H1 (cell line): Measurements from ENCODE around the gene UBXN11. TPM values are rescaled to one million over a fixed set of nuclear protein-coding genes. Genes with fewer than 3 reads are reported as not detected.
A peak's percentile ranks its signal among the peaks of the same experiment; 100 is the strongest.

Experiments
- CTCF ChIA-PET: fragments of 300-600 bp; sonication (Branson Sonifier 250); formaldehyde crosslinking; loops from one replicate; lab custom pipeline; 2021; ENCODE audit not compliant: partially characterized antibody; lab: Charles Lee
- POLR2A ChIA-PET: fragments of 300-600 bp; sonication (Branson Sonifier 250); formaldehyde crosslinking; loops from one replicate; lab custom pipeline; 2021; ENCODE audit warnings: inconsistent platforms; ENCODE audit not compliant: partially characterized antibody; lab: Charles Lee
- DNase-seq, 2 experiments: peaks; one replicate each; pipeline versions ENCODE4 v3.0.0 to v3.0.0-alpha.2; 2010 to 2022; ENCODE audit warnings: low spot score in 2 of 2, low read depth in 1 of 2, mixed read lengths in 1 of 2
- FAIRE-seq: peaks from 2 replicates; lab custom pipeline; 2011; peaks lifted over from hg19 to GRCh38; lab: Jason Lieb, UNC
- H2AFZ ChIP-seq: 2 replicates; pipeline ENCODE4 v1.8.1; 2012; ENCODE audit warnings: low read length, inconsistent platforms
- H2AK5ac ChIP-seq: 2 replicates; pipeline ENCODE4 v1.6.1; 2013; ENCODE audit warnings: low read depth, low read length
- H2BK120ac ChIP-seq: replicated peaks from 2 replicates; pipeline ENCODE3; 2013; ENCODE audit warnings: low read depth, low read length, inconsistent platforms
- H2BK12ac ChIP-seq: 2 replicates; pipeline ENCODE4 v1.6.1; 2013; ENCODE audit warnings: low read depth, low read length
- H2BK15ac ChIP-seq: 2 replicates; pipeline ENCODE4 v1.6.1; 2013; ENCODE audit warnings: low read length
- H2BK20ac ChIP-seq: 2 replicates; pipeline ENCODE4 v1.6.1; 2013; ENCODE audit warnings: low read length
- H2BK5ac ChIP-seq: 2 replicates; pipeline ENCODE4 v1.6.1; 2013; ENCODE audit warnings: low read depth, low read length
- H3K14ac ChIP-seq: 2 replicates; pipeline ENCODE4 v1.6.1; 2013; ENCODE audit warnings: inconsistent platforms; ENCODE audit not compliant: insufficient read length
- H3K18ac ChIP-seq: 2 replicates; pipeline ENCODE4 v1.6.1; 2013; ENCODE audit warnings: low read length; ENCODE audit errors: extremely low read depth
- H3K23ac ChIP-seq: 2 replicates; pipeline ENCODE4 v1.6.1; 2013; ENCODE audit warnings: inconsistent platforms; ENCODE audit not compliant: insufficient read length
- H3K23me2 ChIP-seq: 2 replicates; pipeline ENCODE4 v1.6.1; 2013; ENCODE audit warnings: low read depth, low read length
- H3K27ac ChIP-seq: 2 replicates; pipeline ENCODE4 v1.6.1; 2011; ENCODE audit warnings: low read depth, low read length, inconsistent platforms
- H3K27me3 ChIP-seq, 4 experiments: replicated peaks in 1 of 4; 1 replicate in 1 of 4; 2 replicates in 3 of 4; pipeline versions ENCODE4 v1.6.1 to v1.8.1; 2011 to 2013; ENCODE audit warnings: low read length in 3 of 4, mild to moderate bottlenecking in 3 of 4, inconsistent platforms in 2 of 4, mixed read lengths in 2 of 4, moderate library complexity in 1 of 4; ENCODE audit not compliant: control insufficient read depth in 3 of 4, insufficient read depth in 3 of 4; ENCODE audit errors: extremely low read depth in 1 of 4
- H3K36me3 ChIP-seq, 4 experiments: 2 replicates each; pipeline versions ENCODE4 v1.6.1 to v1.8.1; 2011 to 2013; ENCODE audit warnings: mild to moderate bottlenecking in 4 of 4, low read length in 3 of 4, moderate library complexity in 2 of 4, control low read depth in 1 of 4, inconsistent platforms in 1 of 4; ENCODE audit not compliant: insufficient read depth in 4 of 4, control insufficient read depth in 2 of 4
- H3K4ac ChIP-seq: replicated peaks from 2 replicates; pipeline ENCODE3; 2013; ENCODE audit warnings: low read length, low read depth, mixed read lengths, inconsistent platforms; ENCODE audit not compliant: insufficient read length
- H3K4me1 ChIP-seq, 4 experiments: replicated peaks in 1 of 4; 1 replicate in 1 of 4; 2 replicates in 3 of 4; pipeline versions ENCODE4 v1.6.1 to v1.8.1; 2011 to 2013; ENCODE audit warnings: low read length in 3 of 4, inconsistent platforms in 2 of 4, mixed read lengths in 1 of 4; ENCODE audit not compliant: insufficient read depth in 4 of 4, control insufficient read depth in 3 of 4
- H3K4me2 ChIP-seq, 2 experiments: 2 replicates each; pipeline versions ENCODE4 v1.6.1 to v1.8.1; 2011 to 2013; ENCODE audit warnings: low read depth in 2 of 2, low read length in 2 of 2, control low read depth in 1 of 2, inconsistent platforms in 1 of 2, mild to moderate bottlenecking in 1 of 2; ENCODE audit not compliant: insufficient read depth in 1 of 2
- H3K4me3 ChIP-seq, 4 experiments: fragments of 200-600, 300-600 bp in 1 of 4; sonication (generic), shearing (Covaris generic), sonication (Bioruptor Twin) in 1 of 4; 2 replicates each; pipeline versions ENCODE4 v1.5.1 to v1.8.1; 2011 to 2016; ENCODE audit warnings: low read length in 4 of 4, low read depth in 3 of 4, control low read depth in 2 of 4, inconsistent platforms in 2 of 4, mild to moderate bottlenecking in 2 of 4, mixed read lengths in 1 of 4, moderate library complexity in 1 of 4; ENCODE audit not compliant: insufficient read depth in 2 of 4; ENCODE audit errors: extremely low read depth in 1 of 4
- H3K56ac ChIP-seq: replicated peaks from 2 replicates; pipeline ENCODE3; 2013; ENCODE audit warnings: low read depth, mild to moderate bottlenecking, mixed read lengths, low read length, inconsistent platforms; ENCODE audit not compliant: insufficient read length
- H3K79me1 ChIP-seq: 2 replicates; pipeline ENCODE4 v1.6.1; 2013; ENCODE audit warnings: low read depth, low read length, control low read depth
- H3K79me2 ChIP-seq, 2 experiments: 2 replicates each; pipeline versions ENCODE4 v1.6.1 to v1.8.1; 2012 to 2013; ENCODE audit warnings: low read length in 2 of 2, mild to moderate bottlenecking in 2 of 2, inconsistent platforms in 1 of 2; ENCODE audit not compliant: insufficient read depth in 2 of 2, control insufficient read depth in 1 of 2
- H3K9ac ChIP-seq, 4 experiments: replicated peaks in 1 of 4; 1 replicate in 1 of 4; 2 replicates in 3 of 4; pipeline versions ENCODE4 v1.6.1 to v1.8.1; 2011 to 2013; ENCODE audit warnings: low read depth in 3 of 4, low read length in 3 of 4, control low read depth in 2 of 4, mild to moderate bottlenecking in 2 of 4, moderate library complexity in 2 of 4, inconsistent platforms in 1 of 4; ENCODE audit errors: extremely low read depth in 1 of 4
- H3K9me3 ChIP-seq, 2 experiments: 2 replicates each; pipeline versions ENCODE4 v1.6.1 to v1.8.1; 2012 to 2013; ENCODE audit warnings: mild to moderate bottlenecking in 2 of 2, moderate library complexity in 2 of 2, control low read depth in 1 of 2, inconsistent platforms in 1 of 2, low read depth in 1 of 2, low read length in 1 of 2, mixed read lengths in 1 of 2; ENCODE audit not compliant: insufficient read depth in 2 of 2
- H4K20me1 ChIP-seq, 2 experiments: replicated peaks in 1 of 2; 2 replicates each; pipeline versions ENCODE3 to v1.8.1; 2011 to 2013; ENCODE audit warnings: inconsistent platforms in 2 of 2, low read length in 2 of 2, mild to moderate bottlenecking in 1 of 2; ENCODE audit not compliant: insufficient read depth in 2 of 2, control insufficient read depth in 1 of 2
- H4K5ac ChIP-seq: 2 replicates; pipeline ENCODE4 v1.6.1; 2013; ENCODE audit warnings: low read length, low read depth, mixed read lengths, inconsistent platforms; ENCODE audit not compliant: insufficient read length
- H4K8ac ChIP-seq: 2 replicates; pipeline ENCODE4 v1.8.0; 2013; ENCODE audit warnings: mild to moderate bottlenecking, moderate library complexity, low read length, inconsistent platforms; ENCODE audit not compliant: insufficient read depth; ENCODE audit errors: extremely low read depth
- H4K91ac ChIP-seq: replicated peaks from 2 replicates; pipeline ENCODE3; 2013; ENCODE audit warnings: low read length, mixed read lengths, inconsistent platforms; ENCODE audit not compliant: insufficient read length
- BRCA1 ChIP-seq: IDR thresholded peaks from 2 replicates; pipeline ENCODE4 v1.6.1; 2012; ENCODE audit warnings: low read depth, low read length, improper control_type of control experiment
- CHD1 ChIP-seq: IDR thresholded peaks from 2 replicates; pipeline ENCODE4 v1.6.1; 2012; ENCODE audit warnings: low read depth, low read length, improper control_type of control experiment
- EP300 ChIP-seq, 2 experiments: IDR thresholded peaks; 1 replicate in 1 of 2; 2 replicates in 1 of 2; pipeline ENCODE4 v1.6.1; 2011 to 2012; ENCODE audit warnings: low read depth in 2 of 2, low read length in 2 of 2, mild to moderate bottlenecking in 2 of 2, borderline replicate concordance in 1 of 2, inconsistent platforms in 1 of 2, moderate library complexity in 1 of 2
- HDAC6 ChIP-seq: IDR thresholded peaks from one replicate; pipeline ENCODE4 v1.7.1; 2012; ENCODE audit warnings: low read depth, mild to moderate bottlenecking, inconsistent platforms, low read length, moderate library complexity
- RNF2 ChIP-seq: fragments of 200-900, 300-1000 bp; sonication (generic); IDR thresholded peaks from 2 replicates; pipeline ENCODE4 v1.7.1; 2016; ENCODE audit warnings: borderline replicate concordance, low read depth, mild to moderate bottlenecking, antibody characterized with exemption, low read length; ENCODE audit not compliant: poor library complexity, severe bottlenecking; ENCODE audit errors: missing control alignments
- SIRT6 ChIP-seq: IDR thresholded peaks from one replicate; pipeline ENCODE4 v1.7.1; 2012; ENCODE audit warnings: low read length, inconsistent platforms
- YY1 ChIP-seq: IDR thresholded peaks from 2 replicates; pipeline ENCODE4 v1.6.1; 2011; ENCODE audit warnings: low read depth, mild to moderate bottlenecking, low read length
- WGBS, 2 experiments: shearing (Covaris generic) in 1 of 2; methylation state at CpG; one replicate each; pipeline versions ENCODE4 v1.1.6 to v1.1.7; 2013 to 2015; ENCODE audit warnings: low lambda C conversion rate in 2 of 2, mixed read lengths in 2 of 2, inconsistent platforms in 1 of 2, low coverage in 1 of 2, missing lambda C conversion rate in 1 of 2; ENCODE audit not compliant: insufficient replicate concordance in 2 of 2, insufficient coverage in 1 of 2, insufficient read length in 1 of 2; ENCODE audit errors: extremely low coverage in 1 of 2, missing lambda C conversion rate in 1 of 2; 5-methylcytosine and 5-hydroxymethylcytosine counted together
- polyA plus RNA-seq, 7 experiments: library from polyadenylated mRNA; depleted of rRNA in 3 of 7; stranded (reverse) in 5 of 7; unstranded in 2 of 7; fragments of >200 nt in 5 of 7; fragments of 200-250 nt in 2 of 7; gene quantifications; 1 replicate in 5 of 7; 2 replicates in 1 of 7; 4 replicates in 1 of 7; pipeline versions ENCODE4 v1.2.1 to v1.2.3, GENCODE V29; 2011 to 2013; ENCODE audit warnings: missing spikeins in 2 of 7, mixed read lengths in 2 of 7
- total RNA-seq: library from RNA; stranded (reverse); fragmentation: NEBNext Ultra II Directional; extraction: Animal tissue kit (Norgen Biotek cat#: 25700); gene quantifications from 2 replicates; pipeline ENCODE4 v1.2.1, GENCODE V29; 2021
- TF ChIP-seq, protein P1 (sequence below), 3 experiments: IDR thresholded peaks; 1 replicate in 2 of 3; 2 replicates in 1 of 3; pipeline versions ENCODE4 v1.5.1 to v1.6.1; 2011; ENCODE audit warnings: low read length in 3 of 3, mild to moderate bottlenecking in 3 of 3, inconsistent platforms in 2 of 3, low read depth in 1 of 3, moderate library complexity in 1 of 3; ENCODE audit not compliant: insufficient read depth in 1 of 3; ENCODE audit errors: control extremely low read depth in 1 of 3
- TF ChIP-seq, protein P2 (sequence below): IDR thresholded peaks from 2 replicates; pipeline ENCODE4 v1.6.1; 2012; ENCODE audit warnings: inconsistent platforms

The UBXN11 gene
- total and polyA plus RNA-seq, 2 of the 8 experiments (the other 6 are each of a cell fraction or from before 2014, with no cell fraction given) = 6.3 to 10.4 TPM

DNA sequence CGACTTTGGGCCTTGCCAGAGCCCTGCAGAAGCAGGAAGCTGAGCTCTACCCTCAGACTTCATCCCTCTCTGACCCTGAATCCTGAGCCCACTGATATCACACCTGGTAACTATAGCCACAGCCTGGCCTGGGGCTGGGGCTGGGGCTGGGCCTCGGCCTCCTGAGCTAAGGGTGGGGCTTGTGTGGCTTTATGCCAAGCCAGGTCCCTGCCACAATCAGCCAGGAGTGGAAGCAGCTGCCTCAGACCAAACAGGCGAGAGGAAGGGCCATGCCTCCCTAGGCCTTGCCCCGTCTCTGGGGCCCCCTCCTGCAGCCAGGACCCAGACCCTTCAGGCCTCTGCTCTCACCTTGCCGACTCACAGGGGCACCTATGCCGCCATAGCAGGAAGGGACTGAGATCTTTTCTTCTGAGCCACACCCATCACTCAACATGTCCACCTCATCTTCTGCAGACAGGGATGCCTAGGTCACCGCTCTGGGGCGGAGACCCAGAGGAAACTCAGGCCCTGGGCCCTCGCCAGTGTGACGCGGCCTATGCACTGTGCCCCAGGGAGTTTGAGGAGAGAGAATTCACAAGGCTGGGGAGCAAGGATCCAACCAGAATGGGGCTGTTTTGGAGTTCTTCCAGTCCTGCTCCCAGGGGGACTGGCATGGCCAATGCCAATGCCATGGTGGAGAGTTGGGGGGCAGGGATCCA is 5.7 kb downstream of the UBXN11 start:
- WGBS, 2 experiments = 92% methylated on average over 11 of the region's 11 CpGs; no CpG with 5 or more reads in 1 of the 2 experiments
- no peak overlapping the region for H3K18ac ChIP-seq
- no peak for TF ChIP-seq YY1
- no peak for TF ChIP-seq SIRT6
- no peak for TF ChIP-seq EP300 (IDR thresholded peaks at IDR 0.05; ENCODE audit: borderline replicate concordance in 1 of 2, low read depth in 2 of 2, low read length in 2 of 2)
- no peak for TF ChIP-seq CHD1
- TF ChIP-seq HDAC6 = no peak
- TF ChIP-seq, protein P1, sequence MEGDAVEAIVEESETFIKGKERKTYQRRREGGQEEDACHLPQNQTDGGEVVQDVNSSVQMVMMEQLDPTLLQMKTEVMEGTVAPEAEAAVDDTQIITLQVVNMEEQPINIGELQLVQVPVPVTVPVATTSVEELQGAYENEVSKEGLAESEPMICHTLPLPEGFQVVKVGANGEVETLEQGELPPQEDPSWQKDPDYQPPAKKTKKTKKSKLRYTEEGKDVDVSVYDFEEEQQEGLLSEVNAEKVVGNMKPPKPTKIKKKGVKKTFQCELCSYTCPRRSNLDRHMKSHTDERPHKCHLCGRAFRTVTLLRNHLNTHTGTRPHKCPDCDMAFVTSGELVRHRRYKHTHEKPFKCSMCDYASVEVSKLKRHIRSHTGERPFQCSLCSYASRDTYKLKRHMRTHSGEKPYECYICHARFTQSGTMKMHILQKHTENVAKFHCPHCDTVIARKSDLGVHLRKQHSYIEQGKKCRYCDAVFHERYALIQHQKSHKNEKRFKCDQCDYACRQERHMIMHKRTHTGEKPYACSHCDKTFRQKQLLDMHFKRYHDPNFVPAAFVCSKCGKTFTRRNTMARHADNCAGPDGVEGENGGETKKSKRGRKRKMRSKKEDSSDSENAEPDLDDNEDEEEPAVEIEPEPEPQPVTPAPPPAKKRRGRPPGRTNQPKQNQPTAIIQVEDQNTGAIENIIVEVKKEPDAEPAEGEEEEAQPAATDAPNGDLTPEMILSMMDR (IDR thresholded peaks at IDR 0.05; ENCODE audit: control extremely low read depth in 1 of 3, insufficient read depth in 1 of 3, low read depth in 1 of 3, low read length in 3 of 3) = no peak
- TF ChIP-seq, protein P2, sequence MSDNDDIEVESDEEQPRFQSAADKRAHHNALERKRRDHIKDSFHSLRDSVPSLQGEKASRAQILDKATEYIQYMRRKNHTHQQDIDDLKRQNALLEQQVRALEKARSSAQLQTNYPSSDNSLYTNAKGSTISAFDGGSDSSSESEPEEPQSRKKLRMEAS = no peak
- no peak for TF ChIP-seq RNF2
- TF ChIP-seq BRCA1 = no peak

More for the DNA sequence above, 5.7 kb downstream of the UBXN11 start:
- Histone ChIP-seq H2AK5ac (no peak overlapping the region), H3K27me3 (no peaks in the 10 kb centered on the region), H3K9ac (no peak overlapping the region), H2BK120ac (no peak overlapping the region), H2BK20ac (no peak overlapping the region), H3K79me1 (no peaks in the 10 kb centered on the region), H2BK15ac (no peak overlapping the region), H3K23ac (no peak overlapping the region), H3K56ac (no peak overlapping the region), H4K91ac (no peak overlapping the region), H3K4me2 (no peak overlapping the region), H3K36me3 (no peaks in the 10 kb centered on the region), H3K4me3 (no peak overlapping the region), H3K14ac (no peak overlapping the region), H4K20me1 (peaks cover 0 to 3% of the 10 kb centered on the region in 2 experiments), H2AFZ (no peak overlapping the region), H3K9me3 (no peaks in the 10 kb centered on the region), H2BK5ac (no peak overlapping the region), H3K23me2 (peaks cover under 1% of the 10 kb centered on the region; the same call in 1 of the 2 replicates), H3K4ac (no peak overlapping the region), H3K4me1 (peaks cover 0 to under 1% (median 0%) of the 10 kb centered on the region in 4 experiments; a peak in 2 of 7 replicates), H4K5ac (no peak overlapping the region), H3K79me2 (no peaks in the 10 kb centered on the region), H2BK12ac (no peak overlapping the region), H3K27ac (no peak overlapping the region), H4K8ac (peak overlapping the region; percentile 51; the same call in 1 of the 2 replicates)
- DNase-seq = no peak
- no peak for FAIRE-seq
- CTCF ChIA-PET = interaction anchor here (0.6 to 57.0 kb wide), 5 partner anchors 7 to 120 kb away, joined by 3 to 1530 read pairs (median 4); partner anchors contain the start of genes CD52, SH3BGRL3 and UBXN11
- POLR2A ChIA-PET = interaction anchor here (0.6 to 1.7 kb wide), 4 partner anchors 10 to 172 kb away, joined by 3 to 6 read pairs (median 4); no protein-coding TSS in a partner anchor
